COLO829 (cell line): ENCODE results near the gene COPZ2.
A peak's percentile ranks its signal among the peaks of the same experiment; 100 is the strongest.
"Not testable (repeated sequence)": the region's sequence is repeated elsewhere in the genome, so short reads cannot be mapped to it uniquely, and the experiment has no call there.

Source experiments
- DNase-seq: peaks from one replicate; pipeline ENCODE4 v3.0.0; 2012; ENCODE audit warnings: low spot score

Gene COPZ2

GRCh38 chr17:48037036-48037837 lies at the start of gene COPZ2:
Gene COPZ2 (minus strand): TSS chr17:48037797. CDS start chr17:48037777, 20 bp downstream.
- DNase-seq: no peak

- DNase-seq: no peak
Observed at GRCh38 chr17:48084932-48085331, 47.3 kb upstream of the COPZ2 start.

GRCh38 chr17:48081858-48082257 lies 44.3 kb upstream of the COPZ2 start:
- DNase-seq: no peak

- not testable (repeated sequence) for DNase-seq
Observed at GRCh38 chr17:48077152-48077551, 39.6 kb upstream of the COPZ2 start.

- peak; percentile 56 for DNase-seq
Observed at GRCh38 chr17:48074322-48075081, 36.9 kb upstream of the COPZ2 start.

GRCh38 chr17:48073566-48074094 lies 36.0 kb upstream of the COPZ2 start:
- DNase-seq: not testable (repeated sequence)

- DNase-seq: not testable (repeated sequence)
Observed at GRCh38 chr17:48072811-48073210, 35.2 kb upstream of the COPZ2 start.

- no peak for DNase-seq
Observed at GRCh38 chr17:48071654-48072053, 34.1 kb upstream of the COPZ2 start.

- no peak for DNase-seq
Observed at GRCh38 chr17:48070195-48070594, 32.6 kb upstream of the COPZ2 start.

GRCh38 chr17:48068491-48068961 lies 30.9 kb upstream of the COPZ2 start:
- no peak for DNase-seq

GRCh38 chr17:48067808-48068207 lies 30.2 kb upstream of the COPZ2 start:
- DNase-seq: not testable (repeated sequence)

- no peak for DNase-seq
Observed at GRCh38 chr17:48067245-48067644, 29.6 kb upstream of the COPZ2 start.

- no peak for DNase-seq
Observed at GRCh38 chr17:48066656-48067055, 29.1 kb upstream of the COPZ2 start.

GRCh38 chr17:48066192-48066591 lies 28.6 kb upstream of the COPZ2 start:
- no peak for DNase-seq

GRCh38 chr17:48064638-48065037 lies 27.0 kb upstream of the COPZ2 start:
- DNase-seq: no peak

- no peak for DNase-seq
Observed at GRCh38 chr17:48062273-48062672, 24.7 kb upstream of the COPZ2 start.

- no peak for DNase-seq
Observed at GRCh38 chr17:48060249-48060648, 22.7 kb upstream of the COPZ2 start.

- DNase-seq: no peak
Observed at GRCh38 chr17:48059125-48059668, 21.6 kb upstream of the COPZ2 start.

- no peak for DNase-seq
Observed at GRCh38 chr17:48058393-48059124, 21.0 kb upstream of the COPZ2 start.

GRCh38 chr17:48057626-48058025 lies 20.0 kb upstream of the COPZ2 start:
- no peak for DNase-seq

- DNase-seq: no peak
Observed at GRCh38 chr17:48056879-48057278, 19.3 kb upstream of the COPZ2 start.

GRCh38 chr17:48056246-48056745 lies 18.7 kb upstream of the COPZ2 start:
- no peak for DNase-seq
